Hepatocyte (in vitro differentiated cells): ENCODE results near the gene ERCC6L.

Experiments
- CTCF ChIP-seq: fragments of 200-600 bp; sonication (generic); IDR thresholded peaks from 2 replicates; pipeline ENCODE4 v1.5.1; 2016; ENCODE audit warnings: antibody characterized with exemption, mild to moderate bottlenecking; ENCODE audit not compliant: poor library complexity
- EZH2 ChIP-seq: fragments of 200-600 bp; sonication (generic); IDR thresholded peaks from 2 replicates; pipeline ENCODE4 v1.6.1; 2016; ENCODE audit warnings: antibody characterized with exemption, mild to moderate bottlenecking, borderline replicate concordance
- EZH2phosphoT487 ChIP-seq: fragments of 200-600 bp; sonication (generic); IDR thresholded peaks from one replicate; pipeline ENCODE4 v1.6.1; 2018; ENCODE audit warnings: antibody characterized with exemption, mild to moderate bottlenecking, low read depth, moderate library complexity; ENCODE audit not compliant: unreplicated experiment, severe bottlenecking

GRCh38 chrX:72265263-72265662, 26.4 kb upstream of the ERCC6L start:
- TF ChIP-seq CTCF (no peak), EZH2phosphoT487 (no peak), EZH2 (no peak)
